Fibroblast of pulmonary artery (primary cell): Measurements from ENCODE around the gene OR52E6.

Source experiments
- DNase-seq: peaks from one replicate; pipeline ENCODE4 v3.0.0-alpha.2; 2010; ENCODE audit warnings: low read depth
- H3K4me3 ChIP-seq: replicated peaks from 2 replicates; pipeline ENCODE4 v1.5.1; 2011; ENCODE audit warnings: low read depth, mild to moderate bottlenecking, control low read depth, low read length, moderate library complexity
- TF ChIP-seq, protein P1 (sequence below): IDR thresholded peaks from 2 replicates; pipeline ENCODE4 v1.5.1; 2011; ENCODE audit warnings: mild to moderate bottlenecking, control low read depth, low read length, inconsistent platforms; ENCODE audit errors: missing control alignments

Gene OR52E6

DNA sequence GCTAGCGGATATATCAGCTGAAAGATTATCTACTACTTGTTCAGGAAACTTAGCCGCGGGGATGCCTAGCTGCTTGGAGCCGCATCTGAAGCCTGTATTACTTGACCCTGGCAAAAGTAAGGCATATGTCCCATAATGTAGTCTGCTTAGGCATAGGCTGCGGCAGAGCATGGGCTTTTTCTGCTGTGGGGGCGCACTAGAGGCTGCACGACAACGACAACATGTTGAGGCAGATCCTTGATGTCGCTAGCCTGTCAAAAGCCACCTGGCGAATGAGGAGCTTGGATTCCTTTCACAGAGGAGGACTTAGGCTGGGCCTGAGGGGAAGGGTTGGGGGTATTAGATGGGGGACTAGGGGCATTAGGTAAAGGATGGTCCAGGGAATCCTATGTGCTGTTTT, 34.1 kb downstream of the OR52E6 start:
- no peak for DNase-seq
- TF ChIP-seq, protein P1, sequence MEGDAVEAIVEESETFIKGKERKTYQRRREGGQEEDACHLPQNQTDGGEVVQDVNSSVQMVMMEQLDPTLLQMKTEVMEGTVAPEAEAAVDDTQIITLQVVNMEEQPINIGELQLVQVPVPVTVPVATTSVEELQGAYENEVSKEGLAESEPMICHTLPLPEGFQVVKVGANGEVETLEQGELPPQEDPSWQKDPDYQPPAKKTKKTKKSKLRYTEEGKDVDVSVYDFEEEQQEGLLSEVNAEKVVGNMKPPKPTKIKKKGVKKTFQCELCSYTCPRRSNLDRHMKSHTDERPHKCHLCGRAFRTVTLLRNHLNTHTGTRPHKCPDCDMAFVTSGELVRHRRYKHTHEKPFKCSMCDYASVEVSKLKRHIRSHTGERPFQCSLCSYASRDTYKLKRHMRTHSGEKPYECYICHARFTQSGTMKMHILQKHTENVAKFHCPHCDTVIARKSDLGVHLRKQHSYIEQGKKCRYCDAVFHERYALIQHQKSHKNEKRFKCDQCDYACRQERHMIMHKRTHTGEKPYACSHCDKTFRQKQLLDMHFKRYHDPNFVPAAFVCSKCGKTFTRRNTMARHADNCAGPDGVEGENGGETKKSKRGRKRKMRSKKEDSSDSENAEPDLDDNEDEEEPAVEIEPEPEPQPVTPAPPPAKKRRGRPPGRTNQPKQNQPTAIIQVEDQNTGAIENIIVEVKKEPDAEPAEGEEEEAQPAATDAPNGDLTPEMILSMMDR = no peak
- H3K4me3 ChIP-seq = no peak overlapping the region

DNA sequence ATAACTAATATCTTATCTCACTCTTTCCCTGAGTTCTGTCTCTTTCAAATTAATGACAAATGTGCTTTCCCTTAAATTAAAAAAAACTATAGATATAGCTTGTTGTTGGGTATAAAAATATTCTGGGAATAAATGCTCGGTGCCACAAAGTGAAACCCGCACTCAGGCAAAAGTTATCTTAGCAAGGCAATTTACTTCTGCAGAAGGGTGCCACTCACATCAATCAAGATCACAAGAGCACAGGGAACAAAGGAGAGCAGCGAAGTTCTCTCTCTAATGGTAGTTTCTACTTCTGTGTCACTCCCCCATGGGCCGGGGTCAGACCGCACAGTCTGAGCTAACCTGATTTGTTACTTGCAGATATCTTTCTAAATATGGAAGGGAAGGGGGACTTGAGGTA, 37.7 kb downstream of the OR52E6 start:
- TF ChIP-seq, protein P1 = no peak
- no peak for DNase-seq
- H3K4me3 ChIP-seq = no peak overlapping the region

DNA sequence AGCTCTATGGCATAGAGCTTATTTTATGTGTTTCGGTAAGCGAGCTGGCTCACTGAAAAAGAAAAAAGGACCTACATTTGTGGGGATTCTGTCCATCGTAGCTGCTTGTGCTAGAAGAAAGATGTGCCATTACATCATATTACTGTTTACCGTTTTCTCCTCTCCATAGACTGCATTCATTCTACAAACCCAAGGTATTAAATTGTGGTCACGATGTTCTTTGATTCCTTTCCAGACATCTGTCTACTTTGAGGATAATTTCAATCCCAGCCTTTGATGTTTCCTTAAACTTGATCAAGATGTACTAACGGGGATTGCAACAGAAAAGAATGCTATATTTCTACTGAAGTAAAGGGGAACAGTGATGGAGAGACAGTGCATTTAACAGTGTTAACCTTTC, 45.2 kb downstream of the OR52E6 start:
- no peak overlapping the region for H3K4me3 ChIP-seq
- TF ChIP-seq, protein P1 = no peak
- no peak for DNase-seq

GRCh38 chr11:5791165-5791564, 50.5 kb downstream of the OR52E6 start, which contains the start of gene OR52N1:
Gene OR52N1, minus strand, starts transcription at chr11:5791265. Its CDS starts 2,449 bp downstream, at chr11:5788816.
- TF ChIP-seq, protein P1 = no peak
- no peak within 1 kb of the TSS for H3K4me3 ChIP-seq
- no peak for DNase-seq
